ENCODE results near the gene PTGES.

The PTGES gene

GRCh38 chr9:129740174-129740573 lies 12.7 kb downstream of the PTGES start:
- no peak for DNase-seq

GRCh38 chr9:129739432-129739831 lies 13.4 kb downstream of the PTGES start:
- no peak for DNase-seq

GRCh38 chr9:129737479-129738274 lies 15.2 kb downstream of the PTGES start:
- DNase-seq: peak; percentile 88

GRCh38 chr9:129736334-129736733 lies 16.5 kb downstream of the PTGES start:
- no peak for DNase-seq

- no peak for DNase-seq
Measured at GRCh38 chr9:129735546-129735945, 17.3 kb downstream of the PTGES start.

GRCh38 chr9:129733632-129733953 lies 19.2 kb downstream of the PTGES start:
- DNase-seq: no peak

GRCh38 chr9:129732946-129733631 lies 19.8 kb downstream of the PTGES start:
- DNase-seq: no peak

GRCh38 chr9:129732100-129732499 lies 20.7 kb downstream of the PTGES start:
- no peak for DNase-seq

- no peak for DNase-seq
Measured at GRCh38 chr9:129731477-129732085, 21.3 kb downstream of the PTGES start.

- no peak for DNase-seq
Measured at GRCh38 chr9:129728744-129729143, 24.1 kb downstream of the PTGES start.

- DNase-seq: peak; percentile 64
Measured at GRCh38 chr9:129726322-129727160, 26.3 kb downstream of the PTGES start.

GRCh38 chr9:129725795-129726251 lies 27.0 kb downstream of the PTGES start:
- DNase-seq: no peak

GRCh38 chr9:129724456-129725190 lies 28.2 kb downstream of the PTGES start:
- no peak for DNase-seq

- no peak for DNase-seq
Measured at GRCh38 chr9:129722913-129723312, 29.9 kb downstream of the PTGES start.

- DNase-seq: no peak
Measured at GRCh38 chr9:129720865-129721545, 31.8 kb downstream of the PTGES start.

- DNase-seq: no peak
Measured at GRCh38 chr9:129720181-129720864, 32.5 kb downstream of the PTGES start.

GRCh38 chr9:129719135-129719534 lies 33.7 kb downstream of the PTGES start:
- no peak for DNase-seq

- no peak for DNase-seq
Measured at GRCh38 chr9:129718647-129719046, 34.2 kb downstream of the PTGES start.

- DNase-seq: no peak
Measured at GRCh38 chr9:129717991-129718390, 34.9 kb downstream of the PTGES start.

- no peak for DNase-seq
Measured at GRCh38 chr9:129716091-129716490, 36.8 kb downstream of the PTGES start.

- no peak for DNase-seq
Measured at GRCh38 chr9:129714511-129715061, 38.3 kb downstream of the PTGES start.
